Neural cell (in vitro differentiated cells): ENCODE results near the gene RHBDF2. TPM values are rescaled to one million over a fixed set of nuclear protein-coding genes. Genes with fewer than 3 reads are reported as not detected.

ENCODE experiments used
- H2AFZ ChIP-seq: fragments of 200-600, 300-800 bp; sonication (generic), shearing (Covaris generic); 2 replicates; pipeline ENCODE4 v1.6.0; 2014; ENCODE audit warnings: low read depth, mild to moderate bottlenecking, antibody characterized with exemption, low read length, moderate library complexity
- H3F3A ChIP-seq: fragments of 200-600 bp; shearing (Covaris generic); 2 replicates; pipeline ENCODE4 v1.6.1; 2016; ENCODE audit warnings: mild to moderate bottlenecking, moderate library complexity, mixed read lengths, antibody characterized with exemption, low read length; ENCODE audit not compliant: insufficient read depth, poor library complexity, severe bottlenecking
- H3K27ac ChIP-seq: fragments of 200-600, 300-800 bp; sonication (generic), shearing (Covaris generic); 2 replicates; pipeline ENCODE4 v1.5.1; 2014; ENCODE audit warnings: mild to moderate bottlenecking, low read length, moderate library complexity
- H3K27me3 ChIP-seq: fragments of 300-800, 200-600 bp; sonication (generic), shearing (Covaris generic); 2 replicates; pipeline ENCODE4 v1.6.0; 2014; ENCODE audit warnings: mild to moderate bottlenecking, low read depth, low read length, moderate library complexity; ENCODE audit not compliant: insufficient read depth
- H3K36me3 ChIP-seq: fragments of 300-800, 200-600 bp; sonication (generic), shearing (Covaris generic); 2 replicates; pipeline ENCODE4 v1.5.1; 2014; ENCODE audit warnings: mild to moderate bottlenecking, antibody characterized with exemption, low read length, moderate library complexity; ENCODE audit not compliant: insufficient read depth
- H3K4me2 ChIP-seq: fragments of 300-800, 200-600 bp; sonication (generic), shearing (Covaris generic); 2 replicates; pipeline ENCODE4 v1.6.0; 2014; ENCODE audit warnings: mild to moderate bottlenecking, low read length
- H3K4me3 ChIP-seq: fragments of 300-800, 200-600 bp; sonication (generic), shearing (Covaris generic); 2 replicates; pipeline ENCODE4 v1.5.1; 2014; ENCODE audit warnings: mild to moderate bottlenecking, low read length, moderate library complexity
- H3K79me2 ChIP-seq: fragments of 200-600 bp; shearing (Covaris generic); replicated peaks from 2 replicates; pipeline ENCODE4 v1.6.0; 2014; ENCODE audit warnings: mild to moderate bottlenecking, low read length, moderate library complexity; ENCODE audit not compliant: insufficient read depth
- H3K9ac ChIP-seq: fragments of 300-800, 200-600 bp; sonication (generic), shearing (Covaris generic); 2 replicates; pipeline ENCODE4 v1.6.1; 2016; ENCODE audit warnings: mild to moderate bottlenecking, low read length, mixed read lengths
- H3K9me2 ChIP-seq: fragments of 200-600 bp; shearing (Covaris generic); 2 replicates; pipeline ENCODE4 v1.6.1; 2016; ENCODE audit warnings: mild to moderate bottlenecking, low read length, mixed read lengths; ENCODE audit not compliant: insufficient read depth
- H3K9me3 ChIP-seq: fragments of 200-600, 300-800 bp; sonication (generic), shearing (Covaris generic); 2 replicates; pipeline ENCODE4 v1.6.1; 2016; ENCODE audit warnings: mild to moderate bottlenecking, mixed run types, low read length, moderate library complexity, mixed read lengths
- H4K20me1 ChIP-seq: fragments of 200-600 bp; shearing (Covaris generic); 2 replicates; pipeline ENCODE4 v1.6.1; 2016; ENCODE audit warnings: mild to moderate bottlenecking, mixed run types; ENCODE audit not compliant: insufficient read depth
- EP300 ChIP-seq: fragments of 450-650 bp; conservative IDR thresholded peaks from 2 replicates; pipeline ENCODE4 v1.6.1; 2014; ENCODE audit warnings: antibody characterized with exemption, mild to moderate bottlenecking, moderate library complexity; ENCODE audit not compliant: poor library complexity, severe bottlenecking
- EZH2 ChIP-seq: fragments of 200-600, 300-800 bp; shearing (Covaris generic), sonication (generic); IDR thresholded peaks from 2 replicates; pipeline ENCODE4 v1.6.1; 2014; ENCODE audit warnings: antibody characterized with exemption, low read length, borderline replicate concordance, mild to moderate bottlenecking; ENCODE audit not compliant: insufficient read depth, poor library complexity, severe bottlenecking
- MXI1 ChIP-seq: fragments of 450-650 bp; conservative IDR thresholded peaks from 2 replicates; pipeline ENCODE4 v1.6.1; 2014; ENCODE audit warnings: antibody characterized with exemption, mild to moderate bottlenecking; ENCODE audit not compliant: poor library complexity, severe bottlenecking
- POLR2AphosphoS5 ChIP-seq: IDR thresholded peaks from 2 replicates; pipeline ENCODE4 v1.6.1; 2012
- RAD21 ChIP-seq: fragments of 450-650 bp; conservative IDR thresholded peaks from 2 replicates; pipeline ENCODE4 v1.6.1; 2014; ENCODE audit warnings: antibody characterized with exemption, mild to moderate bottlenecking, moderate library complexity
- SMC3 ChIP-seq: fragments of 450-650 bp; conservative IDR thresholded peaks from 2 replicates; pipeline ENCODE4 v1.6.1; 2014; ENCODE audit warnings: antibody characterized with exemption, mild to moderate bottlenecking, moderate library complexity; ENCODE audit not compliant: poor library complexity
- TAF1 ChIP-seq: IDR thresholded peaks from 2 replicates; pipeline ENCODE4 v1.6.1; 2012; ENCODE audit warnings: low read depth
- polyA plus RNA-seq: library from polyadenylated mRNA; depleted of rRNA; stranded (reverse); fragments of >200 nt; gene quantifications from 2 replicates; pipeline ENCODE4 v1.2.3, GENCODE V29; 2014
- TF ChIP-seq, protein P1 (sequence below): fragments of 450-650 bp; IDR thresholded peaks from 2 replicates; pipeline ENCODE4 v1.5.1; 2014; ENCODE audit warnings: antibody characterized with exemption, mild to moderate bottlenecking, moderate library complexity; ENCODE audit not compliant: poor library complexity, severe bottlenecking
- TF ChIP-seq, protein P2 (sequence below): IDR thresholded peaks from 2 replicates; pipeline ENCODE4 v1.6.1; 2012; ENCODE audit warnings: borderline replicate concordance

The RHBDF2 gene
- polyA plus RNA-seq, 1 donor from 2014 or later, result not detected

DNA sequence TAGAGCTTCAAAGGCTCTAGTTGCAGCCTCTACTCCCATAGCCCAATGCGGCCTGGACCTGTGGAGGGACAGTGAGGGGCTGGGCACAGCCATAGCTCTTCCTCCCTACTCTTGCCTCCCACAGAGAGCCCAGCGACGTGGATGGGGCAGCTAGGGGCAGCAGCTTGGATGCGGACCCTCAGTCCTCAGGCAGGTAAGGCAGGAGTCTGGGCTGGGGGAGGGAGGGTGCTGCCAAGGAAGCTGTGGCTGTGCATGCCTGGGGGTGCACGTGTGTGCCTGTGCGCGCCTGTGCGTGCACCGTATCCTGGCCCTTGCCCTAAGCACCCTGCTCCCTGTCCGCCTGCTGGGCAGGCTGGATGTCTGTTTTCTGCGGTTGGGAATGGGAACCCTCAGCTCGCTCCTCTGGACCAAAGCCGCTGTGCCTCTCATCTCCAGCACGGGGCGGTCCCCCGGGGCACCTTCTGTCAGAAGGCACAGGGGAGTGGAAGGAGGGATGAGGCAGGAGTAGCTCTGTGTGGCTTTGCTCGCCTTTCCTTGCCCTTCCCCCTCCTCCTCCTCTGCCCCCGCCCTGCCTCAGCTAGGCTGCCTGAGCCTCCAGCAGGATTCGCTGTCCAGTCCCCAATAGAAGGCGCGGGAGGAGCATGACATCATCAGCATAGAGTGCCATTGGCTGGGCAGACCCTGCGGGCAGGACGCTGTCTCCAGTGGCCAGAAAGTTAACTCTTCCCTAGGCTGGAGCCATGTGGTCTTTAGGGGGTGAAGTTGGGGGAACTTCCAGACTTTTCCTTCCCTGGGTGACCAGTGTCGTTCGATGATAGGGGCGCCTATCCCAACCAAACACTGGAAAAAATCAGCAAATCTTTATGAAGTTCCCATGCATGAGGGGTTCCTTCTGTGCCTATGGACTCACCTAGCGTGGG, 39.4 kb upstream of the RHBDF2 start (continued):
- TF ChIP-seq POLR2AphosphoS5, result peak; percentile 85
- TF ChIP-seq TAF1, result peak; percentile 72
- TF ChIP-seq EP300, result peak; percentile 61

DNA sequence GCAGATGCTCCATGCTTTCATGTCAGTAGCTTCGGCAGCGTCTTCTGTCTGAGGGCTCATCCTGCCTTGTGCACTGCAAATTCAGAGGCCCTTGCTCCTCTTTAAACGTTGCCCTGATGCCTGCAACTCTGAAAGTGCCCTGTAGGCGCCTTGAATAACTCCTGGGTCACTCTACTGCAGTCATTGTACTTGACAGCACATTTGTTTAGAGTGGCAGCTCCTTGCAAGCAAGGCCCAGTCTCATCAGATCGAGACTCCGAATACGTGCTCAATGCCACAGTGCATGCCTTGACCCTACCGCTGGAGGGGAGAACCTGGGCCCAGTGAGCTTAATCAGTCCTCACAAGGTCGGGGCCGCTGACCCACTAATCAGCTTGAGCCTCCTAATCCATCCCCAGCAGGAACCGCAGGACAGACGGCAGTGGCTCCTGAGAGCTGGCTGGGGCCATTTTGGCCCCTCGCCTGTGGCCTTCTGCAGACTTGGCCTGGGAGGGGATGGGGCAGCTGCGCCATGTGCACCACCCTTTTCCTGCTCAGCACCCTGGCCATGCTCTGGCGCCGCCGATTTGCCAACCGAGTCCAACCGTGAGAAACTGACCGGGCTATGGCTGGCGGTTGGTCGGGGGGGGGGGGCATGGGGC, 38.5 kb upstream of the RHBDF2 start, which contains the start of gene PRCD:
PRCD (plus strand) TSS at position 414 of the 641 bp plus-strand sequence; CDS start at position 512, 98 bp downstream.
- no peaks in the 10 kb centered on the region for H3K79me2 ChIP-seq
- H4K20me1 ChIP-seq, result no peaks in the 10 kb centered on the region
- peak within 1 kb of the TSS; percentile 56 for H3K4me3 ChIP-seq
- H3K27me3 ChIP-seq, result peaks cover 34% of the 10 kb centered on the region
- H3K27ac ChIP-seq, result peak within 1 kb of the TSS; percentile 68
- H3F3A ChIP-seq, result no peaks in the 10 kb centered on the region
- H3K9ac ChIP-seq, result peak within 1 kb of the TSS; percentile 67
- no peak within 1 kb of the TSS for H2AFZ ChIP-seq
- no peaks in the 10 kb centered on the region for H3K9me2 ChIP-seq
- TF ChIP-seq POLR2AphosphoS5 (no peak), EP300 (no peak), TAF1 (no peak), SMC3 (no peak)
- TF ChIP-seq, protein P1, sequence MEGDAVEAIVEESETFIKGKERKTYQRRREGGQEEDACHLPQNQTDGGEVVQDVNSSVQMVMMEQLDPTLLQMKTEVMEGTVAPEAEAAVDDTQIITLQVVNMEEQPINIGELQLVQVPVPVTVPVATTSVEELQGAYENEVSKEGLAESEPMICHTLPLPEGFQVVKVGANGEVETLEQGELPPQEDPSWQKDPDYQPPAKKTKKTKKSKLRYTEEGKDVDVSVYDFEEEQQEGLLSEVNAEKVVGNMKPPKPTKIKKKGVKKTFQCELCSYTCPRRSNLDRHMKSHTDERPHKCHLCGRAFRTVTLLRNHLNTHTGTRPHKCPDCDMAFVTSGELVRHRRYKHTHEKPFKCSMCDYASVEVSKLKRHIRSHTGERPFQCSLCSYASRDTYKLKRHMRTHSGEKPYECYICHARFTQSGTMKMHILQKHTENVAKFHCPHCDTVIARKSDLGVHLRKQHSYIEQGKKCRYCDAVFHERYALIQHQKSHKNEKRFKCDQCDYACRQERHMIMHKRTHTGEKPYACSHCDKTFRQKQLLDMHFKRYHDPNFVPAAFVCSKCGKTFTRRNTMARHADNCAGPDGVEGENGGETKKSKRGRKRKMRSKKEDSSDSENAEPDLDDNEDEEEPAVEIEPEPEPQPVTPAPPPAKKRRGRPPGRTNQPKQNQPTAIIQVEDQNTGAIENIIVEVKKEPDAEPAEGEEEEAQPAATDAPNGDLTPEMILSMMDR, result peak; percentile 11
- H3K9me3 ChIP-seq, result no peaks in the 10 kb centered on the region
- peak within 1 kb of the TSS; percentile 59 for H3K4me2 ChIP-seq
- no peaks in the 10 kb centered on the region for H3K36me3 ChIP-seq

DNA sequence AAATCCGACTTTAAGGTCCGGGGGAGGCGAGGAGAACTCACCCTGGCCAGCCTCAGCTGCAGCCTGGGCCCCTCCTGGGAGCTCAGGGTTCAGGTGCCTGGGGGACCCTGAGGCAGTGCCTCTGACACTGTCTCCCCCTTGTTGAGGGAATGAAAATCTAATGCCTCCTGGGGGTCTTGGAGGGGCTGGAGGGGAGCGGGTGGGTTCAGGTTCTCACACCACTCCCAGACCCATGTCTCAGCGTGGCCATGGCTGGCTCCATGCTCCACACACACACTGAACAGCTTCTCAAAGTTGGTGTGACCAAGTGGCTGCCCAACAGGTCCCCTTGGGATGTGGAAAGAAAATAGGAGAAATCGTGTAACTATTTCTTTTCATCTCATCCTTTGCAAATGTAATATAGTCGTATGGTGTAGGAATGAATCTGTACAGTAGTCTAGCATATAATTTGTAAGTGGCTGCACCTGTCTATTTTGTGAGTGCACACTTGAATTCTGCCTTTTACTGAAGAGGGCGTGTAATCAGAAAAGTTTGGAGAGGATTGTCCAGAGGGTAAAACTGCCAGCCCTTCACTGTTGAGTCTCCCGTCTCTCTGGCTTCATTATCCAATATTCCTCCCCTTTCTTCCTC, 37.8 kb upstream of the RHBDF2 start:
- no peak overlapping the region for H3K27ac ChIP-seq
- no peaks in the 10 kb centered on the region for H4K20me1 ChIP-seq
- H3K36me3 ChIP-seq, result no peaks in the 10 kb centered on the region
- peak overlapping the region; percentile 67 for H3K9ac ChIP-seq
- H3K9me2 ChIP-seq, result no peaks in the 10 kb centered on the region
- H3K4me3 ChIP-seq, result no peak overlapping the region
- H3K79me2 ChIP-seq, result no peaks in the 10 kb centered on the region
- no peak for TF ChIP-seq SMC3
- TF ChIP-seq RAD21, result no peak
- no peak for TF ChIP-seq MXI1
- TF ChIP-seq, protein P1, result no peak
- TF ChIP-seq EZH2, result no peak
- no peak for TF ChIP-seq EP300
- no peak for TF ChIP-seq TAF1
- TF ChIP-seq POLR2AphosphoS5, result no peak
- TF ChIP-seq, protein P2, sequence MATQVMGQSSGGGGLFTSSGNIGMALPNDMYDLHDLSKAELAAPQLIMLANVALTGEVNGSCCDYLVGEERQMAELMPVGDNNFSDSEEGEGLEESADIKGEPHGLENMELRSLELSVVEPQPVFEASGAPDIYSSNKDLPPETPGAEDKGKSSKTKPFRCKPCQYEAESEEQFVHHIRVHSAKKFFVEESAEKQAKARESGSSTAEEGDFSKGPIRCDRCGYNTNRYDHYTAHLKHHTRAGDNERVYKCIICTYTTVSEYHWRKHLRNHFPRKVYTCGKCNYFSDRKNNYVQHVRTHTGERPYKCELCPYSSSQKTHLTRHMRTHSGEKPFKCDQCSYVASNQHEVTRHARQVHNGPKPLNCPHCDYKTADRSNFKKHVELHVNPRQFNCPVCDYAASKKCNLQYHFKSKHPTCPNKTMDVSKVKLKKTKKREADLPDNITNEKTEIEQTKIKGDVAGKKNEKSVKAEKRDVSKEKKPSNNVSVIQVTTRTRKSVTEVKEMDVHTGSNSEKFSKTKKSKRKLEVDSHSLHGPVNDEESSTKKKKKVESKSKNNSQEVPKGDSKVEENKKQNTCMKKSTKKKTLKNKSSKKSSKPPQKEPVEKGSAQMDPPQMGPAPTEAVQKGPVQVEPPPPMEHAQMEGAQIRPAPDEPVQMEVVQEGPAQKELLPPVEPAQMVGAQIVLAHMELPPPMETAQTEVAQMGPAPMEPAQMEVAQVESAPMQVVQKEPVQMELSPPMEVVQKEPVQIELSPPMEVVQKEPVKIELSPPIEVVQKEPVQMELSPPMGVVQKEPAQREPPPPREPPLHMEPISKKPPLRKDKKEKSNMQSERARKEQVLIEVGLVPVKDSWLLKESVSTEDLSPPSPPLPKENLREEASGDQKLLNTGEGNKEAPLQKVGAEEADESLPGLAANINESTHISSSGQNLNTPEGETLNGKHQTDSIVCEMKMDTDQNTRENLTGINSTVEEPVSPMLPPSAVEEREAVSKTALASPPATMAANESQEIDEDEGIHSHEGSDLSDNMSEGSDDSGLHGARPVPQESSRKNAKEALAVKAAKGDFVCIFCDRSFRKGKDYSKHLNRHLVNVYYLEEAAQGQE, result no peak
- H2AFZ ChIP-seq, result no peak overlapping the region
- no peaks in the 10 kb centered on the region for H3F3A ChIP-seq
- no peak overlapping the region for H3K4me2 ChIP-seq
- H3K9me3 ChIP-seq, result no peaks in the 10 kb centered on the region
- H3K27me3 ChIP-seq, result peaks cover 34% of the 10 kb centered on the region
